ENCODE measurements around the gene CD163L1. TPM values are rescaled to one million over a fixed set of nuclear protein-coding genes. Genes with fewer than 3 reads are reported as not detected.

The CD163L1 gene
- total and polyA plus RNA-seq, 9 of the 15 experiments (the other 6 are each of a cell fraction or from before 2014, with no cell fraction given), result 0.54 to 9.2 (median 2.0) TPM

DNA sequence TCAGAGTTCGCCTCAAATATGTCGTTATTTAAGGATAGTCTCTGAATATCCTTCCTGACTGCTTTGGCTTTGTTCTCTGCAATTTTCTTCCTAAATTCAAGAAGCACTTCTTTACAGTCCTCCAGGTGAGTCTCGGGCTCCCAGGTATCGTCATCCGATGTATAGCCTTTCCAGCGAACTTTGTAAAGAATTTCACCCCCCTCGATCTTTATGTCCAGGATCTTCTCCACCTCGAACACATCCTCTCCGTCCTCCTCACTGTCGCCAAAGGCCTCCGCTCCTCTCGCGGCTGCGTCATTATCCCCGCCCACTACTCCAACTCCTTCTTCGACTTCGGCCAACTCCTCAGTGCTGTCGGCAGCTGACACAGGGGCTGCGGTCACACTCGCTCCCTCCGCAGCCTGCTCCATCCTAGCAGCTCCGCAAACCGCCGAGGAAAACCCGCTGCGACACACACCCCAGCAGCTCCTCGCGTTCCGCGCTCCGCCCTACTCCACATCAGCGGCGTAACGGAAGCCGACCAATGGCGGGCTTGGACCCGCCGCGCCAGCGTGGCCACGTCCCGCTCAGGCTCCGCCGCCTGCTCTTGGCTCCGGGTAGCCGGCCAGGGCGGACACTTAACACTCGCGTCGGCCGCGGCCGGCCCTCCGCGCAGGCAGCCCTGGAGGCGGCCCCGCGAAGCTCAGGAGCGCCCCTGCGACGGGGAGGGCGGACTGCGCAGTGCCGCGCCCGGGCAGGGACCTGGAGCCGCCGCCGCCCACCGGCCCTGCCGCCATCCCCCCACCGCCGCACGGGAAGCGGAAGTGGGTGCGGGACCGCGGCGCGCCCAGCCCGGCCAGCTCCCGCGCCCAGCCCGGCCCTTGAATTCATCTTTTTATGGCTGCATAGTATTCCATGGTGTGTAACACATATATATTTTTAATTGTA lies 4.1 kb downstream of the CD163L1 start (continued):
- TF ChIP-seq, protein P1, sequence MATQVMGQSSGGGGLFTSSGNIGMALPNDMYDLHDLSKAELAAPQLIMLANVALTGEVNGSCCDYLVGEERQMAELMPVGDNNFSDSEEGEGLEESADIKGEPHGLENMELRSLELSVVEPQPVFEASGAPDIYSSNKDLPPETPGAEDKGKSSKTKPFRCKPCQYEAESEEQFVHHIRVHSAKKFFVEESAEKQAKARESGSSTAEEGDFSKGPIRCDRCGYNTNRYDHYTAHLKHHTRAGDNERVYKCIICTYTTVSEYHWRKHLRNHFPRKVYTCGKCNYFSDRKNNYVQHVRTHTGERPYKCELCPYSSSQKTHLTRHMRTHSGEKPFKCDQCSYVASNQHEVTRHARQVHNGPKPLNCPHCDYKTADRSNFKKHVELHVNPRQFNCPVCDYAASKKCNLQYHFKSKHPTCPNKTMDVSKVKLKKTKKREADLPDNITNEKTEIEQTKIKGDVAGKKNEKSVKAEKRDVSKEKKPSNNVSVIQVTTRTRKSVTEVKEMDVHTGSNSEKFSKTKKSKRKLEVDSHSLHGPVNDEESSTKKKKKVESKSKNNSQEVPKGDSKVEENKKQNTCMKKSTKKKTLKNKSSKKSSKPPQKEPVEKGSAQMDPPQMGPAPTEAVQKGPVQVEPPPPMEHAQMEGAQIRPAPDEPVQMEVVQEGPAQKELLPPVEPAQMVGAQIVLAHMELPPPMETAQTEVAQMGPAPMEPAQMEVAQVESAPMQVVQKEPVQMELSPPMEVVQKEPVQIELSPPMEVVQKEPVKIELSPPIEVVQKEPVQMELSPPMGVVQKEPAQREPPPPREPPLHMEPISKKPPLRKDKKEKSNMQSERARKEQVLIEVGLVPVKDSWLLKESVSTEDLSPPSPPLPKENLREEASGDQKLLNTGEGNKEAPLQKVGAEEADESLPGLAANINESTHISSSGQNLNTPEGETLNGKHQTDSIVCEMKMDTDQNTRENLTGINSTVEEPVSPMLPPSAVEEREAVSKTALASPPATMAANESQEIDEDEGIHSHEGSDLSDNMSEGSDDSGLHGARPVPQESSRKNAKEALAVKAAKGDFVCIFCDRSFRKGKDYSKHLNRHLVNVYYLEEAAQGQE (IDR thresholded peaks at IDR 0.05; ENCODE audit: borderline replicate concordance), result peak; percentile 10; the same call in 1 of the 2 replicates
- TF ChIP-seq, protein P1 (CRISPR knock-in tag; IDR thresholded peaks at IDR 0.05; ENCODE audit: low read depth), result no peak
- TF ChIP-seq, protein P2, sequence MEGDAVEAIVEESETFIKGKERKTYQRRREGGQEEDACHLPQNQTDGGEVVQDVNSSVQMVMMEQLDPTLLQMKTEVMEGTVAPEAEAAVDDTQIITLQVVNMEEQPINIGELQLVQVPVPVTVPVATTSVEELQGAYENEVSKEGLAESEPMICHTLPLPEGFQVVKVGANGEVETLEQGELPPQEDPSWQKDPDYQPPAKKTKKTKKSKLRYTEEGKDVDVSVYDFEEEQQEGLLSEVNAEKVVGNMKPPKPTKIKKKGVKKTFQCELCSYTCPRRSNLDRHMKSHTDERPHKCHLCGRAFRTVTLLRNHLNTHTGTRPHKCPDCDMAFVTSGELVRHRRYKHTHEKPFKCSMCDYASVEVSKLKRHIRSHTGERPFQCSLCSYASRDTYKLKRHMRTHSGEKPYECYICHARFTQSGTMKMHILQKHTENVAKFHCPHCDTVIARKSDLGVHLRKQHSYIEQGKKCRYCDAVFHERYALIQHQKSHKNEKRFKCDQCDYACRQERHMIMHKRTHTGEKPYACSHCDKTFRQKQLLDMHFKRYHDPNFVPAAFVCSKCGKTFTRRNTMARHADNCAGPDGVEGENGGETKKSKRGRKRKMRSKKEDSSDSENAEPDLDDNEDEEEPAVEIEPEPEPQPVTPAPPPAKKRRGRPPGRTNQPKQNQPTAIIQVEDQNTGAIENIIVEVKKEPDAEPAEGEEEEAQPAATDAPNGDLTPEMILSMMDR (IDR thresholded peaks at IDR 0.05 in 2 of 3, conservative IDR thresholded peaks at IDR 0.05 in 1 of 3; ENCODE audit: insufficient read depth in 2 of 3, low read depth in 1 of 3, low read length in 3 of 3), result peak in 2 of 3 experiments; percentile 23 to 47; a peak in 2 of 6 replicates
- TF ChIP-seq ELF2 (CRISPR knock-in tag; IDR thresholded peaks at IDR 0.05), result no peak
- no peak for TF ChIP-seq ZNF41 (CRISPR knock-in tag; conservative IDR thresholded peaks at IDR 0.05)
- no peak for TF ChIP-seq EZH2 (IDR thresholded peaks at IDR 0.05; ENCODE audit: borderline replicate concordance, low read depth, low read length)
- TF ChIP-seq ZKSCAN1 (IDR thresholded peaks at IDR 0.05; ENCODE audit: low read depth, low read length), result no peak
- peak; percentile 93 for TF ChIP-seq CXXC5 (CRISPR knock-in tag; IDR thresholded peaks at IDR 0.05)
- no peak for TF ChIP-seq FOXJ2 (tag; IDR thresholded peaks at IDR 0.05)
- TF ChIP-seq, protein P3, sequence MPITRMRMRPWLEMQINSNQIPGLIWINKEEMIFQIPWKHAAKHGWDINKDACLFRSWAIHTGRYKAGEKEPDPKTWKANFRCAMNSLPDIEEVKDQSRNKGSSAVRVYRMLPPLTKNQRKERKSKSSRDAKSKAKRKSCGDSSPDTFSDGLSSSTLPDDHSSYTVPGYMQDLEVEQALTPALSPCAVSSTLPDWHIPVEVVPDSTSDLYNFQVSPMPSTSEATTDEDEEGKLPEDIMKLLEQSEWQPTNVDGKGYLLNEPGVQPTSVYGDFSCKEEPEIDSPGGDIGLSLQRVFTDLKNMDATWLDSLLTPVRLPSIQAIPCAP (CRISPR knock-in tag; IDR thresholded peaks at IDR 0.05; ENCODE audit: borderline replicate concordance), result no peak
- TF ChIP-seq ZNF253 (CRISPR knock-in tag; conservative IDR thresholded peaks at IDR 0.05), result no peak
- TF ChIP-seq CBX8 (IDR thresholded peaks at IDR 0.05; ENCODE audit: borderline replicate concordance, extremely low read depth, low read depth, low read length, poor library complexity, severe bottlenecking), result no peak
- TF ChIP-seq SMAD4 (CRISPR knock-in tag; conservative IDR thresholded peaks at IDR 0.05), result peak; percentile 68; the same call in 1 of the 2 replicates

Data from K562 (cell line).